ENCODE results near the gene BCAN.

BCAN gene

DNA sequence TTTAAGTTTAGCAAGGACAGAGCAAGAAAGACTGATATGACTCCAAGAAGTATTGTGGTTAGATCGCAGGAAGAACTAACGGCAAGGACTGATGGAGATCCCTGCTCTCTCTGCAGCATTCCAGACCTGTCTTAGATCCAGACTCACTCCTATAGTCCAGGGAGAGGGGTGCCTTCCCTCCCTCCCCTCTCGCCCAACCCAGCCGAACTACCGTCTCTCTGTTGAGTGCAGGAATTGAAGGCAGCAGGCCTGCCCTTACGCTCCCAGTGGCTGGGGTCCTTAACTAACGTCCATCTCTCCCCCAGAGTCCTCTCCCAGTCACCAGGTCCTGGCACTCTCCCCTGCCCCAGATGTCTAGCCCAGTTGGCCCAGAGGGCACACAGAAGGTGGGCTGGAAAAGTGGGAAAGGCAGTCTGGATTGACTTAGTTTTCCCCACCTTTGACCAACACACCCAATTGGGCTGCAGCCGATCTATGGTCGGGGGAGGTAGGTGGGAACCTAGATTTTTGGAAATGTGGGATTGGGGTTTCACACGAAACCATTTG lies 62.3 kb downstream of the BCAN start:
- H3K4me1 ChIP-seq (ENCODE audit: low read length): peaks cover 16% of the 10 kb centered on the region
- H2AFZ ChIP-seq (ENCODE audit: low read length): no peak overlapping the region
- no peak overlapping the region for H3K9ac ChIP-seq (ENCODE audit: low read length)
- H3K9me3 ChIP-seq (replicated peaks; ENCODE audit: insufficient read depth, low read length): no peaks in the 10 kb centered on the region
- H3K4me3 ChIP-seq (ENCODE audit: low read length): no peak overlapping the region
- H4K20me1 ChIP-seq (ENCODE audit: insufficient read depth, low read length): no peaks in the 10 kb centered on the region
- TF ChIP-seq EZH2phosphoT487 (IDR thresholded peaks at IDR 0.05; ENCODE audit: low read length) (no peak), CTCF (IDR thresholded peaks at IDR 0.05; ENCODE audit: low read length) (no peak), EZH2 (optimal IDR thresholded peaks at IDR 0.05; ENCODE audit: low read depth, low read length) (no peak)
- H3K9me2 ChIP-seq (replicated peaks; ENCODE audit: insufficient read depth, low read length): no peaks in the 10 kb centered on the region
- H3K4me2 ChIP-seq (ENCODE audit: low read depth, low read length): no peak overlapping the region
- H3K36me3 ChIP-seq (replicated peaks; ENCODE audit: insufficient read depth, low read length): no peaks in the 10 kb centered on the region
- H3K27ac ChIP-seq (ENCODE audit: low read length): no peak overlapping the region
- DNase-seq: no peak
- no peaks in the 10 kb centered on the region for H3K79me2 ChIP-seq (ENCODE audit: low read length)
- no peaks in the 10 kb centered on the region; the same call in 1 of the 2 replicates for H3F3A ChIP-seq (ENCODE audit: insufficient read depth, low read length)
- H3K27me3 ChIP-seq (replicated peaks; ENCODE audit: insufficient read depth, low read length): peaks cover 68% of the 10 kb centered on the region

DNA sequence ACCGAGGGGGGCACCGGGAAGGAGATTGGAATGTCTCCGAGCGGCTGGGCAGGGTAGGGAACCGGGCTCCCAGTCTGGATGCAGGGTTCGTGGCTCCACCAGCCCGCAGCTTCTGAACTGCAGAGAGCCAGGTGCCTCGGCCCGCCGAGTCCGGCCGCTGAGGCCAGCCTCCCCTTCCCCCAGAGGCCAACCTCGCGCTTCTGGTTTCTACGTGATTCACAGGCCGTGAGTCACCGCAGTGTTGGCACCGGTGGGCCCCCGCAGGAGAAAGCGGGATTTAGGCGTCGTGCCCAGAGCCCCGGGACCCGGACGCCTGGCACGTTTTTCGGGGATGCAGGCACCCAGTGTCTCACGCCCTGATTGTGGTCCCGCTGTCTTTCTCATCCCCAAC lies 63.0 kb downstream of the BCAN start:
- no peak overlapping the region for H3K9ac ChIP-seq (ENCODE audit: low read length)
- no peaks in the 10 kb centered on the region for H3K9me3 ChIP-seq (replicated peaks; ENCODE audit: insufficient read depth, low read length)
- no peak overlapping the region for H3K4me3 ChIP-seq (ENCODE audit: low read length)
- TF ChIP-seq EZH2 (optimal IDR thresholded peaks at IDR 0.05; ENCODE audit: low read depth, low read length): no peak
- no peak for TF ChIP-seq EZH2phosphoT487 (IDR thresholded peaks at IDR 0.05; ENCODE audit: low read length)
- no peak for TF ChIP-seq CTCF (IDR thresholded peaks at IDR 0.05; ENCODE audit: low read length)
- peaks cover 16% of the 10 kb centered on the region for H3K4me1 ChIP-seq (ENCODE audit: low read length)
- H3K9me2 ChIP-seq (replicated peaks; ENCODE audit: insufficient read depth, low read length): no peaks in the 10 kb centered on the region
- DNase-seq: no peak
- no peaks in the 10 kb centered on the region for H3K79me2 ChIP-seq (ENCODE audit: low read length)
- H3F3A ChIP-seq (ENCODE audit: insufficient read depth, low read length): no peaks in the 10 kb centered on the region; the same call in 1 of the 2 replicates
- H3K36me3 ChIP-seq (replicated peaks; ENCODE audit: insufficient read depth, low read length): no peaks in the 10 kb centered on the region
- no peaks in the 10 kb centered on the region for H4K20me1 ChIP-seq (ENCODE audit: insufficient read depth, low read length)
- no peak overlapping the region for H2AFZ ChIP-seq (ENCODE audit: low read length)
- peaks cover 68% of the 10 kb centered on the region for H3K27me3 ChIP-seq (replicated peaks; ENCODE audit: insufficient read depth, low read length)
- peak overlapping the region; percentile 96; the same call in 1 of the 2 replicates for H3K4me2 ChIP-seq (ENCODE audit: low read depth, low read length)
- no peak overlapping the region for H3K27ac ChIP-seq (ENCODE audit: low read length)

GRCh38 chr1:156705321-156705917 lies 63.5 kb downstream of the BCAN start, which contains the start of gene CRABP2:
Gene CRABP2 (minus strand): TSS chr1:156705583. CDS start chr1:156705446, 137 bp downstream.
- Histone ChIP-seq H3K4me2 (ENCODE audit: low read depth, low read length) (peak within 1 kb of the TSS; percentile 96), H3K9me2 (replicated peaks; ENCODE audit: insufficient read depth, low read length) (no peaks in the 10 kb centered on the region), H3K36me3 (replicated peaks; ENCODE audit: insufficient read depth, low read length) (no peaks in the 10 kb centered on the region), H3F3A (ENCODE audit: insufficient read depth, low read length) (no peaks in the 10 kb centered on the region; the same call in 1 of the 2 replicates), H3K9ac (ENCODE audit: low read length) (no peak within 1 kb of the TSS; the same call in 1 of the 2 replicates), H3K4me1 (ENCODE audit: low read length) (peaks cover 16% of the 10 kb centered on the region), H3K27me3 (replicated peaks; ENCODE audit: insufficient read depth, low read length) (peaks cover 68% of the 10 kb centered on the region), H4K20me1 (ENCODE audit: insufficient read depth, low read length) (no peaks in the 10 kb centered on the region), H3K4me3 (ENCODE audit: low read length) (peak within 1 kb of the TSS; percentile 54), H3K79me2 (ENCODE audit: low read length) (no peaks in the 10 kb centered on the region), H3K27ac (ENCODE audit: low read length) (no peak within 1 kb of the TSS), H3K9me3 (replicated peaks; ENCODE audit: insufficient read depth, low read length) (no peaks in the 10 kb centered on the region), H2AFZ (ENCODE audit: low read length) (peak within 1 kb of the TSS; percentile 60)
- no peak for TF ChIP-seq CTCF (IDR thresholded peaks at IDR 0.05; ENCODE audit: low read length)
- no peak for TF ChIP-seq EZH2phosphoT487 (IDR thresholded peaks at IDR 0.05; ENCODE audit: low read length)
- TF ChIP-seq EZH2 (optimal IDR thresholded peaks at IDR 0.05; ENCODE audit: low read depth, low read length): no peak
- no peak for DNase-seq
